CD14-positive monocyte (primary cell): ENCODE results near the gene UBE2J1. TPM values are rescaled to one million over a fixed set of nuclear protein-coding genes. Genes with fewer than 3 reads are reported as not detected.

Experiments used
- DNase-seq, 3 donors: peaks; one replicate each; pipeline ENCODE4 v3.0.0-alpha.2; 2011 to 2022
- H2AFZ ChIP-seq: 2 replicates; pipeline ENCODE4 v1.6.0; 2012; ENCODE audit warnings: mild to moderate bottlenecking, low read depth, low read length, inconsistent platforms; ENCODE audit not compliant: insufficient read depth, poor library complexity, severe bottlenecking
- H3K27ac ChIP-seq, 2 donors: 1 replicate in 1 of 2; 2 replicates in 1 of 2; pipeline ENCODE4 v1.5.1; 2012 to 2013; ENCODE audit warnings: low read length in 2 of 2, control low read depth in 1 of 2, inconsistent platforms in 1 of 2, low read depth in 1 of 2, mild to moderate bottlenecking in 1 of 2
- H3K27me3 ChIP-seq, 2 donors: one replicate each; pipeline versions ENCODE4 v1.6.0 to v1.6.1; 2011 to 2013; ENCODE audit warnings: low read length in 2 of 2; ENCODE audit not compliant: control insufficient read depth in 2 of 2, insufficient read depth in 2 of 2
- H3K36me3 ChIP-seq, 2 donors: replicated peaks in 1 of 2; 1 replicate in 1 of 2; 2 replicates in 1 of 2; pipeline versions ENCODE4 v1.5.1 to v1.6.1; 2012 to 2013; ENCODE audit warnings: low read length in 2 of 2, control low read depth in 1 of 2, inconsistent platforms in 1 of 2, mild to moderate bottlenecking in 1 of 2; ENCODE audit not compliant: insufficient read depth in 2 of 2, control insufficient read depth in 1 of 2
- H3K4me1 ChIP-seq, 2 donors: 1 replicate in 1 of 2; 2 replicates in 1 of 2; pipeline versions ENCODE4 v1.5.1 to v1.6.1; 2012 to 2013; ENCODE audit warnings: low read length in 2 of 2, control low read depth in 1 of 2, inconsistent platforms in 1 of 2, mild to moderate bottlenecking in 1 of 2, moderate library complexity in 1 of 2; ENCODE audit not compliant: insufficient read depth in 2 of 2, control insufficient read depth in 1 of 2
- H3K4me2 ChIP-seq: replicated peaks from 2 replicates; pipeline ENCODE3; 2012; ENCODE audit warnings: low read length, moderate library complexity, mild to moderate bottlenecking; ENCODE audit not compliant: poor library complexity, severe bottlenecking; ENCODE audit errors: extremely low read depth
- H3K4me3 ChIP-seq, 3 experiments: fragments of 200-600 bp in 1 of 3; sonication (generic) in 1 of 3; replicated peaks in 1 of 3; 1 replicate in 2 of 3; 2 replicates in 1 of 3; pipeline ENCODE4 v1.5.1; 2011 to 2013; ENCODE audit warnings: low read length in 3 of 3, mild to moderate bottlenecking in 3 of 3, control low read depth in 2 of 3, low read depth in 2 of 3, inconsistent platforms in 1 of 3, moderate library complexity in 1 of 3
- H3K79me2 ChIP-seq: 2 replicates; pipeline ENCODE4 v1.6.0; 2012; ENCODE audit warnings: mild to moderate bottlenecking, control low read depth, inconsistent platforms, low read length, moderate library complexity; ENCODE audit not compliant: insufficient read depth
- H3K9ac ChIP-seq: 2 replicates; pipeline ENCODE4 v1.6.0; 2017; ENCODE audit warnings: low read length, mild to moderate bottlenecking; ENCODE audit not compliant: insufficient read depth, poor library complexity, severe bottlenecking
- H3K9me3 ChIP-seq, 2 donors: replicated peaks in 1 of 2; 1 replicate in 1 of 2; 2 replicates in 1 of 2; pipeline versions ENCODE4 v1.5.1 to v1.6.1; 2012 to 2013; ENCODE audit warnings: low read length in 2 of 2, control low read depth in 1 of 2; ENCODE audit not compliant: control insufficient read depth in 1 of 2, insufficient read depth in 1 of 2
- H4K20me1 ChIP-seq: 2 replicates; pipeline ENCODE4 v1.6.0; 2012; ENCODE audit warnings: mild to moderate bottlenecking, low read length, control low read depth, moderate library complexity; ENCODE audit not compliant: insufficient read depth
- H3K27ac Mint-ChIP-seq, 7 donors: one replicate each; pipeline ENCODE4 v1.8.0; 2020; ENCODE audit warnings: mild to moderate bottlenecking in 7 of 7, mixed read lengths in 7 of 7, moderate library complexity in 6 of 7, inconsistent platforms in 2 of 7
- H3K27me3 Mint-ChIP-seq, 3 donors: one replicate each; pipeline ENCODE4 v1.8.0; 2021 to 2022; ENCODE audit warnings: low read depth in 3 of 3, mild to moderate bottlenecking in 3 of 3, mixed read lengths in 3 of 3, moderate library complexity in 3 of 3, inconsistent platforms in 1 of 3
- H3K36me3 Mint-ChIP-seq, 2 donors: one replicate each; pipeline ENCODE4 v1.8.0; 2020; ENCODE audit warnings: mixed read lengths in 2 of 2, inconsistent platforms in 1 of 2, mild to moderate bottlenecking in 1 of 2
- H3K4me1 Mint-ChIP-seq: one replicate; pipeline ENCODE4 v1.8.0; 2020; ENCODE audit warnings: mild to moderate bottlenecking, mixed read lengths
- H3K4me3 Mint-ChIP-seq, 2 donors: one replicate each; pipeline ENCODE4 v1.8.0; 2020; ENCODE audit warnings: mild to moderate bottlenecking in 2 of 2, mixed read lengths in 2 of 2, moderate library complexity in 1 of 2
- H3K9me3 Mint-ChIP-seq, 7 donors: one replicate each; pipeline ENCODE4 v1.8.0; 2020 to 2022; ENCODE audit warnings: mixed read lengths in 7 of 7, mild to moderate bottlenecking in 6 of 7, moderate library complexity in 6 of 7, inconsistent platforms in 2 of 7
- WGBS: methylation state at CpG from one replicate; pipeline ENCODE4 v1.1.5; 2013; ENCODE audit warnings: missing lambda C conversion rate; ENCODE audit not compliant: insufficient coverage; 5-methylcytosine and 5-hydroxymethylcytosine counted together
- intact Hi-C, 2 donors: fragments of 100-400 bp; cut with micrococcal nuclease; formaldehyde crosslinking; loops; one replicate each; pipeline versions ENCODE4 v1.15.0 to v1.15.1; 2023
- polyA plus RNA-seq, 3 donors: library from polyadenylated mRNA; depleted of rRNA in 1 of 3; unstranded in 2 of 3; stranded (reverse) in 1 of 3; fragments of 300-500 nt in 2 of 3; fragments of >200 nt in 1 of 3; fragmentation: Illumina TruSeq in 2 of 3; gene quantifications; 1 replicate in 2 of 3; 2 replicates in 1 of 3; pipeline ENCODE4 v1.2.3, GENCODE V29; 2012 to 2021
- TF ChIP-seq, protein P1 (sequence below): fragments of 200-600 bp; IDR thresholded peaks from one replicate; pipeline ENCODE4 v1.8.0; 2022; ENCODE audit warnings: antibody characterized with exemption, mild to moderate bottlenecking

The UBE2J1 gene
- polyA plus RNA-seq, 3 donors, result 44.8 to 80.5 (median 66.1) TPM

- peaks cover 0 to 3% (median 0%) of the 10 kb centered on the region in 3 donors for H3K27me3 Mint-ChIP-seq
- Histone ChIP-seq H3K4me1 (peaks cover 38 to 44% of the 10 kb centered on the region in 2 donors), H3K27me3 (no peaks in the 10 kb centered on the region), H3K27ac (no peak overlapping the region), H3K36me3 (peaks cover 0 to 12% of the 10 kb centered on the region in 2 donors), H3K9ac (no peak overlapping the region), H3K9me3 (no peaks in the 10 kb centered on the region), H3K4me2 (no peak overlapping the region), H2AFZ (no peak overlapping the region), H3K4me3 (no peak overlapping the region), H3K79me2 (no peaks in the 10 kb centered on the region), H4K20me1 (no peaks in the 10 kb centered on the region)
- peaks cover 19% of the 10 kb centered on the region in 2 donors for H3K36me3 Mint-ChIP-seq
- intact Hi-C loops, result no loop called here
- DNase-seq, result no peak
- WGBS, result 46% methylated on average over 4 of the region's 5 CpGs
- H3K4me1 Mint-ChIP-seq, result peaks cover 46% of the 10 kb centered on the region
- H3K4me3 Mint-ChIP-seq, result no peak overlapping the region
- H3K9me3 Mint-ChIP-seq, result peaks cover 0 to 5% (median 0%) of the 10 kb centered on the region in 7 donors
- H3K27ac Mint-ChIP-seq, result peak overlapping the region in 1 of 7 donors; percentile 3
- TF ChIP-seq, protein P1, sequence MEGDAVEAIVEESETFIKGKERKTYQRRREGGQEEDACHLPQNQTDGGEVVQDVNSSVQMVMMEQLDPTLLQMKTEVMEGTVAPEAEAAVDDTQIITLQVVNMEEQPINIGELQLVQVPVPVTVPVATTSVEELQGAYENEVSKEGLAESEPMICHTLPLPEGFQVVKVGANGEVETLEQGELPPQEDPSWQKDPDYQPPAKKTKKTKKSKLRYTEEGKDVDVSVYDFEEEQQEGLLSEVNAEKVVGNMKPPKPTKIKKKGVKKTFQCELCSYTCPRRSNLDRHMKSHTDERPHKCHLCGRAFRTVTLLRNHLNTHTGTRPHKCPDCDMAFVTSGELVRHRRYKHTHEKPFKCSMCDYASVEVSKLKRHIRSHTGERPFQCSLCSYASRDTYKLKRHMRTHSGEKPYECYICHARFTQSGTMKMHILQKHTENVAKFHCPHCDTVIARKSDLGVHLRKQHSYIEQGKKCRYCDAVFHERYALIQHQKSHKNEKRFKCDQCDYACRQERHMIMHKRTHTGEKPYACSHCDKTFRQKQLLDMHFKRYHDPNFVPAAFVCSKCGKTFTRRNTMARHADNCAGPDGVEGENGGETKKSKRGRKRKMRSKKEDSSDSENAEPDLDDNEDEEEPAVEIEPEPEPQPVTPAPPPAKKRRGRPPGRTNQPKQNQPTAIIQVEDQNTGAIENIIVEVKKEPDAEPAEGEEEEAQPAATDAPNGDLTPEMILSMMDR, result no peak
These were observed 41.0 kb downstream of the UBE2J1 start for GRCh38 chr6:89311530-89311852.

- Histone ChIP-seq H3K9ac (no peak overlapping the region), H3K9me3 (no peaks in the 10 kb centered on the region), H3K27me3 (no peaks in the 10 kb centered on the region), H4K20me1 (no peaks in the 10 kb centered on the region), H3K4me2 (no peak overlapping the region), H3K4me3 (no peak overlapping the region), H3K4me1 (peaks cover 38 to 44% of the 10 kb centered on the region in 2 donors), H3K27ac (no peak overlapping the region), H3K36me3 (peaks cover 0 to 12% of the 10 kb centered on the region in 2 donors), H3K79me2 (no peaks in the 10 kb centered on the region), H2AFZ (no peak overlapping the region)
- TF ChIP-seq, protein P1, result no peak
- intact Hi-C loops, result no loop called here
- Mint-ChIP-seq H3K9me3 (peaks cover 0 to 5% (median 0%) of the 10 kb centered on the region in 7 donors), H3K27ac (peak overlapping the region in 1 of 7 donors; percentile 86), H3K4me1 (peaks cover 46% of the 10 kb centered on the region), H3K36me3 (peaks cover 13 to 16% of the 10 kb centered on the region in 2 donors), H3K27me3 (peaks cover 0 to 4% (median 0%) of the 10 kb centered on the region in 3 donors), H3K4me3 (no peak overlapping the region)
- DNase-seq, result peak in 1 of 3 donors; percentile 68
- WGBS, result 100% methylated on average over 2 of the region's 11 CpGs
These were observed 41.6 kb downstream of the UBE2J1 start for GRCh38 chr6:89310929-89311328.
